ENCODE measurements around the gene ABHD17A. TPM values are rescaled to one million over a fixed set of nuclear protein-coding genes. Genes with fewer than 3 reads are reported as not detected.
A peak's percentile ranks its signal among the peaks of the same experiment; 100 is the strongest.

ABHD17A gene
- total and polyA plus RNA-seq, 2 of the 8 experiments (the other 6 are each of a cell fraction or from before 2014, with no cell fraction given): 41.2 to 87.4 TPM

DNA sequence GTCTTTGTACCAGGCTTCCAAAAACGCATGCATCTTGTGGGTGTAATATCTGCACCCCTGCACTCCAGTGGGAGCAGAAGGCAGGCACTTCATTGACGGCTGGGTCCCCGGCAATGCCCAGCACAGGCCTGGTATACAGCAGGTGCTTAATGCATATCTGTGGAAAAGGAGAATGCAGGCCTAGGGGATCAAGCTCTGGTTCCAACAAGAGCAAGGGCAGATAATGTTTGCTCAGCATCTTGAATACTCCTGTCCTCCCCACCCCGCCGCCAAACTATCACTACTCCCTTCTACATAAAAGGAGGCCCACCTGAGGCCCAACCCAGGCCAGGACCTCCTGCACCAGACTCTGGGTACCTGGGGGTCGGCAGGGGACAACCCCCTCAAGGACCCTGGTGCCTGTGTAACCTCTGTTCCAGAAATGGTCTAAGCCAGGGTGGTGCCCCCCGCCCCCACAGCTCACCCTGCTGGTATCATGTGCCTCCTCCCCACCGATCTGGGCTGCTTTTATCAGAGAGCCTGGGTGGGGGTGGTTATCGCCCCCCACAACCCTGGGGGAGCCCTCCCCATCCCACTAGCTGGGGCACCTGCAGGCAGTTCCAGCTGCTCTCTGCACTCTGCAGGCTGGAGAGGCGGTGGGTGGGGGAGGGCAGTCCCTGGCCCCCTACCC is 26.7 kb downstream of the ABHD17A start:
- peaks cover 0 to 15% (median 6%) of the 10 kb centered on the region in 4 experiments; a peak in 5 of 7 replicates for H3K27me3 ChIP-seq (replicated peaks in 1 of 4; ENCODE audit: control insufficient read depth in 3 of 4, extremely low read depth in 1 of 4, insufficient read depth in 3 of 4, low read length in 3 of 4)
- H2AK5ac ChIP-seq (ENCODE audit: low read depth, low read length): no peak overlapping the region
- no peak overlapping the region for H2BK5ac ChIP-seq (ENCODE audit: low read depth, low read length)
- no peaks in the 10 kb centered on the region for H3K9me3 ChIP-seq (ENCODE audit: insufficient read depth in 2 of 2, low read depth in 1 of 2, low read length in 1 of 2)
- no peak overlapping the region for H2BK15ac ChIP-seq (ENCODE audit: low read length)
- no peak overlapping the region for H3K56ac ChIP-seq (replicated peaks; ENCODE audit: insufficient read length, low read depth, low read length)
- H3K4ac ChIP-seq (replicated peaks; ENCODE audit: insufficient read length, low read depth, low read length): no peak overlapping the region
- H3K27ac ChIP-seq (ENCODE audit: low read depth, low read length): no peak overlapping the region
- H2BK20ac ChIP-seq (ENCODE audit: low read length): no peak overlapping the region
- no peak overlapping the region for H4K8ac ChIP-seq (ENCODE audit: extremely low read depth, insufficient read depth, low read length)
- no peak overlapping the region for H3K14ac ChIP-seq (ENCODE audit: insufficient read length)
- H2BK12ac ChIP-seq (ENCODE audit: low read depth, low read length): peak overlapping the region; percentile 12; the same call in 1 of the 2 replicates
- H3K9ac ChIP-seq (replicated peaks in 1 of 4; ENCODE audit: extremely low read depth in 1 of 4, low read depth in 3 of 4, low read length in 3 of 4): no peak overlapping the region
- ChIA-PET POLR2A (ENCODE audit: partially characterized antibody) (interaction anchor here (0.9 to 1.1 kb wide), 3 partner anchors 17 to 525 kb away, joined by 3 to 4 read pairs (median 3); no protein-coding TSS in a partner anchor), CTCF (ENCODE audit: partially characterized antibody) (interaction anchor here (0.8 to 2.3 kb wide), 8 partner anchors 9 to 392 kb away, joined by 3 to 18 read pairs (median 6); partner anchors contain the start of gene REXO1)
- H4K20me1 ChIP-seq (replicated peaks in 1 of 2; ENCODE audit: control insufficient read depth in 1 of 2, insufficient read depth in 2 of 2, low read length in 2 of 2): peaks cover 39 to 49% of the 10 kb centered on the region in 2 experiments
- no peak overlapping the region for H4K91ac ChIP-seq (replicated peaks; ENCODE audit: insufficient read length, low read length)
- peaks cover 12% of the 10 kb centered on the region; the same call in 1 of the 2 replicates for H3K23me2 ChIP-seq (ENCODE audit: low read depth, low read length)
- peak overlapping the region in 1 of 4 experiments; percentile 84; a peak in 1 of 8 replicates for H3K4me3 ChIP-seq (ENCODE audit: extremely low read depth in 1 of 4, insufficient read depth in 2 of 4, low read depth in 3 of 4, low read length in 4 of 4)
- H3K23ac ChIP-seq (ENCODE audit: insufficient read length): no peak overlapping the region
- FAIRE-seq: no peak
- H3K79me2 ChIP-seq (ENCODE audit: control insufficient read depth in 1 of 2, insufficient read depth in 2 of 2, low read length in 2 of 2): peaks cover 18 to 71% of the 10 kb centered on the region in 2 experiments; a peak in 3 of 4 replicates
- no peaks in the 10 kb centered on the region for H3K36me3 ChIP-seq (ENCODE audit: control insufficient read depth in 2 of 4, insufficient read depth in 4 of 4, low read length in 3 of 4)
- DNase-seq (ENCODE audit: low read depth in 1 of 2, low spot score in 2 of 2): no peak
- peaks cover 0 to 67% (median 54%) of the 10 kb centered on the region in 4 experiments; a peak in 6 of 7 replicates for H3K4me1 ChIP-seq (replicated peaks in 1 of 4; ENCODE audit: control insufficient read depth in 3 of 4, insufficient read depth in 4 of 4, low read length in 3 of 4)
- H4K5ac ChIP-seq (ENCODE audit: insufficient read length, low read depth, low read length): no peak overlapping the region
- 72% methylated on average over 8 of the region's 10 CpGs; no CpG with 5 or more reads in 1 of the 2 experiments for WGBS, 2 experiments (ENCODE audit: extremely low coverage in 1 of 2, insufficient coverage in 1 of 2, insufficient read length in 1 of 2, insufficient replicate concordance in 2 of 2, low coverage in 1 of 2, low lambda C conversion rate in 2 of 2, missing lambda C conversion rate in 1 of 2)
- peak overlapping the region; percentile 90 to 95; a peak in 2 of 4 replicates for H3K4me2 ChIP-seq (ENCODE audit: insufficient read depth in 1 of 2, low read depth in 2 of 2, low read length in 2 of 2)
- H3K79me1 ChIP-seq (ENCODE audit: low read depth, low read length): peaks cover 22% of the 10 kb centered on the region
- no peak overlapping the region for H2BK120ac ChIP-seq (replicated peaks; ENCODE audit: low read depth, low read length)
- no peak overlapping the region for H2AFZ ChIP-seq (ENCODE audit: low read length)
- no peak overlapping the region for H3K18ac ChIP-seq (ENCODE audit: extremely low read depth, low read length)
- TF ChIP-seq TCF12 (IDR thresholded peaks at IDR 0.05; ENCODE audit: low read depth, low read length) (no peak), USF2 (IDR thresholded peaks at IDR 0.05; ENCODE audit: low read length) (no peak), SIN3A (conservative IDR thresholded peaks at IDR 0.05 in 1 of 2, IDR thresholded peaks at IDR 0.05 in 1 of 2; ENCODE audit: low read depth in 1 of 2, low read length in 2 of 2) (no peak), SRF (IDR thresholded peaks at IDR 0.05; ENCODE audit: low read depth, low read length) (no peak), POU5F1 (IDR thresholded peaks at IDR 0.05; ENCODE audit: low read depth, low read length) (no peak), SP2 (IDR thresholded peaks at IDR 0.05; ENCODE audit: low read length) (no peak), CHD1 (IDR thresholded peaks at IDR 0.05; ENCODE audit: low read depth, low read length) (no peak), EGR1 (IDR thresholded peaks at IDR 0.05; ENCODE audit: borderline replicate concordance, low read depth, low read length) (no peak), RFX5 (IDR thresholded peaks at IDR 0.05; ENCODE audit: borderline replicate concordance, low read depth, low read length) (no peak)
- TF ChIP-seq, protein P1, sequence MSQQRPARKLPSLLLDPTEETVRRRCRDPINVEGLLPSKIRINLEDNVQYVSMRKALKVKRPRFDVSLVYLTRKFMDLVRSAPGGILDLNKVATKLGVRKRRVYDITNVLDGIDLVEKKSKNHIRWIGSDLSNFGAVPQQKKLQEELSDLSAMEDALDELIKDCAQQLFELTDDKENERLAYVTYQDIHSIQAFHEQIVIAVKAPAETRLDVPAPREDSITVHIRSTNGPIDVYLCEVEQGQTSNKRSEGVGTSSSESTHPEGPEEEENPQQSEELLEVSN (IDR thresholded peaks at IDR 0.05): no peak
